ENCODE data around the gene PSMD8. TPM values are rescaled to one million over a fixed set of nuclear protein-coding genes. Genes with fewer than 3 reads are reported as not detected.
"Not testable (repeated sequence)": the region's sequence is repeated elsewhere in the genome, so short reads cannot be mapped to it uniquely, and the experiment has no call there.

PSMD8 gene
- total RNA-seq, 1 donor from 2014 or later: 134 TPM

GRCh38 chr19:38425810-38426466 lies 51.6 kb downstream of the PSMD8 start, which contains the start of gene RASGRP4:
TSS of gene RASGRP4 (minus strand) at chr19:38426219. CDS start at chr19:38426091, 128 bp downstream.
- peak; percentile 76 for ATAC-seq (ENCODE audit: low read depth)
- Mint-ChIP-seq H3K27ac (peak within 1 kb of the TSS; percentile 94), H3K4me1 (peaks cover 39% of the 10 kb centered on the region), H3K4me3 (peak within 1 kb of the TSS; percentile 74), H3K27me3 (no peaks in the 10 kb centered on the region), H3K36me3 (ENCODE audit: low read depth) (no peaks in the 10 kb centered on the region), H3K9me3 (no peaks in the 10 kb centered on the region)
- CTCF ChIA-PET: interaction anchor here (0.6 to 3.8 kb wide), 3 partner anchors 22 to 189 kb away, joined by 3 to 29 read pairs (median 3); partner anchors contain the start of gene FAM98C
- peak; percentile 66 for DNase-seq
- POLR2A ChIA-PET: interaction anchor here (0.5 to 4.2 kb wide), 15 partner anchors 9 to 1836 kb away, joined by 3 to 31 read pairs (median 5); partner anchors contain the start of genes ACTN4, EIF3K, FAM98C and MAP4K1
- intact Hi-C loops (cut with micrococcal nuclease): loop anchor here (1.0 to 5.0 kb wide), 4 partner anchors 9 to 192 kb away; partner anchors contain the start of gene FAM98C
- TF ChIP-seq, protein P1, sequence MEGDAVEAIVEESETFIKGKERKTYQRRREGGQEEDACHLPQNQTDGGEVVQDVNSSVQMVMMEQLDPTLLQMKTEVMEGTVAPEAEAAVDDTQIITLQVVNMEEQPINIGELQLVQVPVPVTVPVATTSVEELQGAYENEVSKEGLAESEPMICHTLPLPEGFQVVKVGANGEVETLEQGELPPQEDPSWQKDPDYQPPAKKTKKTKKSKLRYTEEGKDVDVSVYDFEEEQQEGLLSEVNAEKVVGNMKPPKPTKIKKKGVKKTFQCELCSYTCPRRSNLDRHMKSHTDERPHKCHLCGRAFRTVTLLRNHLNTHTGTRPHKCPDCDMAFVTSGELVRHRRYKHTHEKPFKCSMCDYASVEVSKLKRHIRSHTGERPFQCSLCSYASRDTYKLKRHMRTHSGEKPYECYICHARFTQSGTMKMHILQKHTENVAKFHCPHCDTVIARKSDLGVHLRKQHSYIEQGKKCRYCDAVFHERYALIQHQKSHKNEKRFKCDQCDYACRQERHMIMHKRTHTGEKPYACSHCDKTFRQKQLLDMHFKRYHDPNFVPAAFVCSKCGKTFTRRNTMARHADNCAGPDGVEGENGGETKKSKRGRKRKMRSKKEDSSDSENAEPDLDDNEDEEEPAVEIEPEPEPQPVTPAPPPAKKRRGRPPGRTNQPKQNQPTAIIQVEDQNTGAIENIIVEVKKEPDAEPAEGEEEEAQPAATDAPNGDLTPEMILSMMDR (IDR thresholded peaks at IDR 0.05): no peak

- DNase-seq; H3K27me3 Mint-ChIP-seq; H3K9me3 Mint-ChIP-seq; H3K36me3 Mint-ChIP-seq (ENCODE audit: low read depth): not testable (repeated sequence)
- ATAC-seq (ENCODE audit: low read depth): peak; percentile 76
- POLR2A ChIA-PET: interaction anchor here (0.7 to 4.2 kb wide), 8 partner anchors 24 to 978 kb away, joined by 3 to 31 read pairs (median 5); partner anchors contain the start of genes EIF3K and FAM98C
- Mint-ChIP-seq H3K4me3 (peak overlapping the region; percentile 74), H3K4me1 (peaks cover 39% of the 10 kb centered on the region), H3K27ac (peak overlapping the region; percentile 94)
- intact Hi-C loops (cut with micrococcal nuclease): loop anchor here (5.0 kb wide), 1 partner anchor 65 kb away; no protein-coding TSS in a partner anchor
- CTCF ChIA-PET: interaction anchor here (1.8 to 3.8 kb wide), 2 partner anchors 23 to 24 kb away, joined by 6 to 29 read pairs; partner anchors contain the start of gene FAM98C
These were observed 52.8 kb downstream of the PSMD8 start for GRCh38 chr19:38427035-38427677.

DNA sequence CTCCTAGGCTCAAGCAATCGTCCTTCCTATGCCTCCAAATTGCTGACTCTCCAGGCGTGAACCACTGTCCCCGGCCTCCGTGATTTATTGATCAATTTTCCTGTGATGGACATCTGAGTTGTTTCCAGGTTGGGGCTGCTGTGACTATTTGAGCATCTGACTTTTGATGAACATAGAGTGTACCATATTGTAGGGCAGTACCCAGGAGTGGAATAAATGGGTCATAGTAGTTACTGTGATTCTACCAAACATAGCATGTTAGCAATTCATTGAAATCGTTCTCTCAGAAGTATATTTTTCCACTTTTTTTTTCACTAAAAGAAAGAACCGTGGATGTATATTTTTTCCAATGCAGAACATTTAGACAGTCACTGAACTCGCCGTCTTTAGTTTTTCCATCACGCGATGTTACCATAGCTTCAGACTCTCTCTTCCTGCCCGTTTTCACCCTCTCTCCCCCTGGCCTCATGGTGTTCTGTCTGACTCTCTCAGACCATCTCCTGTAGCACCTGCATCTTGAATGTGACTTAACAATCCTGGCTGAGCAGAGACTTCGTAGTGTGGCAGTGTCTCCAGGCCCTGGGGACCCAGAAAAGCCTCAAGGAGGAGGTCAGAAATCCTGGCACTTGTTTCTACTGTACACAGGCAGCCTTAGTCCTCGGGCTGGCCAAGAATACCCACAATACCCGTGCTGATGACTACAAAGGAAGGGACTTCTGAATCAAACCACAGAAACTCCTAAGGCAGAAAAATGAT lies 54.9 kb downstream of the PSMD8 start:
- H3K4me3 Mint-ChIP-seq: peak overlapping the region; percentile 24
- H3K27ac Mint-ChIP-seq: peak overlapping the region; percentile 70
- POLR2A ChIA-PET: interaction anchor here (0.5 to 4.2 kb wide), 2 partner anchors 26 to 359 kb away, joined by 6 to 31 read pairs; partner anchors contain the start of gene FAM98C
- CTCF ChIA-PET: interaction anchor here (1.8 kb wide), 1 partner anchor 26 kb away, joined by 6 read pairs; the partner anchor contains the start of gene FAM98C
- TF ChIP-seq, protein P1 (IDR thresholded peaks at IDR 0.05): no peak
- peaks cover 46% of the 10 kb centered on the region for H3K4me1 Mint-ChIP-seq
- DNase-seq (no peak), ATAC-seq (ENCODE audit: low read depth) (no peak)
- H3K27me3 Mint-ChIP-seq: peaks cover 5% of the 10 kb centered on the region
- no peaks in the 10 kb centered on the region for H3K9me3 Mint-ChIP-seq
- H3K36me3 Mint-ChIP-seq (ENCODE audit: low read depth): no peaks in the 10 kb centered on the region
- intact Hi-C loops (cut with micrococcal nuclease): loop anchor here (5.0 kb wide), 1 partner anchor 63 kb away; no protein-coding TSS in a partner anchor

DNA sequence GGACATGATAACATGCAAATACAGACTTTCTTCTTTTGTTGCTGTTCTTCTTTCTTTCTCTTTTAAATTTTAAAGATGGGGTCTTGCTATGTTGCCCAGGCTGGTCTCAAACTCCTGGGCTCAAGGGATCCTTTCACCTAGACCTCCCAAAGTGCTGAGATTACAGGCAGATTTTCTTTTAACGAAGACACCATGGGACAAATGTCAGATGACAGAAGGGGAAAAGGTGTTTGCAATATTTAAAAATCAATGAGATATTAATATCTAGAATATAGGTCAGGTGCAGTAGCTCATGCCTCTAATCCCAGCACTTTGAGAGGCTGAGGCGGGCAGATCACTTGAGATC lies 55.4 kb downstream of the PSMD8 start:
- TF ChIP-seq, protein P1 (IDR thresholded peaks at IDR 0.05): no peak
- POLR2A ChIA-PET: no interaction called here
- Mint-ChIP-seq H3K9me3 (no peaks in the 10 kb centered on the region), H3K4me1 (peaks cover 48% of the 10 kb centered on the region), H3K27me3 (peaks cover 7% of the 10 kb centered on the region), H3K27ac (peak overlapping the region; percentile 70), H3K4me3 (no peak overlapping the region), H3K36me3 (ENCODE audit: low read depth) (no peaks in the 10 kb centered on the region)
- intact Hi-C loops (cut with micrococcal nuclease): loop anchor here (5.0 kb wide), 1 partner anchor 63 kb away; no protein-coding TSS in a partner anchor
- CTCF ChIA-PET: no interaction called here
- no peak for ATAC-seq (ENCODE audit: low read depth)
- DNase-seq: no peak

DNA sequence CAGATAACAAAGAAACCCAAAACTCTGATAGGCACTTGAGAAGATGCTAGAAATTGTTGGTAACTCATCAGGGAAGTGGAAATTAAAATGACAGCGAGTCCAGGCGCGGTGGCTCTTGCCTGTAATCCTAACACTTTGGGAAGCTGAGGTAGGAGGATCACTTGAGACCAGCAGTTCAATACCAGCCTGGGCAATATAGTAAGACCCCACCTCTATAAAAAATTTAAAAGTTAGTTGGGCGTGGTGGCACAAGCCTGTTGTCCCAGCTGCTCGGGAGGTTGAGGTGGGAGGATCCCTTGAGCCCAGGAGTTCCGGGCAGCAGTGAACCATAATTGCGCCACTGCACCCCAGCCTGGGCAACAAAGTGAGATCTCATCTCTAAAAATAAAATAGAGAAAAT lies 56.6 kb downstream of the PSMD8 start:
- no peaks in the 10 kb centered on the region for H3K36me3 Mint-ChIP-seq (ENCODE audit: low read depth)
- H3K27ac Mint-ChIP-seq: no peak overlapping the region
- ChIA-PET CTCF (no interaction called here), POLR2A (interaction anchor here (1.3 kb wide), 1 partner anchor 26 kb away, joined by 3 read pairs; no protein-coding TSS in a partner anchor)
- no peak overlapping the region for H3K4me3 Mint-ChIP-seq
- intact Hi-C loops (cut with micrococcal nuclease): no loop called here
- peaks cover 41% of the 10 kb centered on the region for H3K4me1 Mint-ChIP-seq
- no peak for DNase-seq
- TF ChIP-seq, protein P1 (IDR thresholded peaks at IDR 0.05): no peak
- no peak for ATAC-seq (ENCODE audit: low read depth)
- no peaks in the 10 kb centered on the region for H3K9me3 Mint-ChIP-seq
- H3K27me3 Mint-ChIP-seq: peaks cover 11% of the 10 kb centered on the region
